CD4-positive, alpha-beta T cell (primary cell): ENCODE data around the gene LDAH. TPM values are rescaled to one million over a fixed set of nuclear protein-coding genes. Genes with fewer than 3 reads are reported as not detected.

Source experiments
- ATAC-seq: fragments of 200-7000 bp; cut with Tn5 transposase; one replicate; pipeline ENCODE4 v1.10.0; 2022; ENCODE audit warnings: mild to moderate bottlenecking; ENCODE audit not compliant: poor library complexity
- CTCF ChIA-PET: fragments of 350-600 bp; sonication (Branson Sonifier 250); formaldehyde crosslinking; loops from one replicate; lab custom pipeline; 2021; ENCODE audit warnings: antibody characterized with exemption, inconsistent platforms; lab: Charles Lee
- POLR2A ChIA-PET: fragments of 350-600 bp; sonication (Branson Sonifier 250); formaldehyde crosslinking; loops from one replicate; lab custom pipeline; 2021; ENCODE audit warnings: antibody characterized with exemption, inconsistent platforms; lab: Charles Lee
- DNase-seq, 14 experiments: peaks; one replicate each; pipeline ENCODE4 v3.0.0-alpha.2; 2013 to 2020; ENCODE audit warnings: mixed read lengths in 2 of 14
- H3K27ac ChIP-seq, 2 donors: one replicate each; pipeline versions ENCODE4 v1.5.1 to v1.7.0; 2013; ENCODE audit warnings: low read length in 2 of 2, low read depth in 1 of 2, mild to moderate bottlenecking in 1 of 2
- H3K27me3 ChIP-seq, 2 experiments: 1 replicate in 1 of 2; 2 replicates in 1 of 2; pipeline versions ENCODE4 v1.6.1 to v1.7.0; 2013; ENCODE audit warnings: low read length in 2 of 2, control low read depth in 1 of 2, mild to moderate bottlenecking in 1 of 2, moderate library complexity in 1 of 2; ENCODE audit not compliant: insufficient read depth in 2 of 2, control insufficient read depth in 1 of 2
- H3K36me3 ChIP-seq: one replicate; pipeline ENCODE4 v1.6.1; 2013; ENCODE audit warnings: low read length, control low read depth; ENCODE audit not compliant: insufficient read depth
- H3K4me1 ChIP-seq: one replicate; pipeline ENCODE4 v1.6.1; 2013; ENCODE audit warnings: low read length, control low read depth; ENCODE audit not compliant: insufficient read depth
- H3K4me3 ChIP-seq: one replicate; pipeline ENCODE4 v1.5.1; 2013; ENCODE audit warnings: mild to moderate bottlenecking, low read length, moderate library complexity
- H3K9me3 ChIP-seq, 2 experiments: 1 replicate in 1 of 2; 2 replicates in 1 of 2; pipeline versions ENCODE4 v1.6.1 to v1.7.0; 2013; ENCODE audit warnings: low read length in 2 of 2, mild to moderate bottlenecking in 2 of 2, control low read depth in 1 of 2, moderate library complexity in 1 of 2; ENCODE audit not compliant: control insufficient read depth in 1 of 2, insufficient read depth in 1 of 2
- H3K27ac Mint-ChIP-seq: one replicate; pipeline ENCODE4 v1.8.0; 2020; ENCODE audit warnings: mixed read lengths
- H3K27me3 Mint-ChIP-seq: one replicate; pipeline ENCODE4 v1.8.0; 2021; ENCODE audit warnings: mixed read lengths
- H3K36me3 Mint-ChIP-seq: one replicate; pipeline ENCODE4 v1.8.0; 2021; ENCODE audit warnings: low read depth, mixed read lengths
- H3K4me1 Mint-ChIP-seq: one replicate; pipeline ENCODE4 v1.8.0; 2021; ENCODE audit warnings: low read depth, mixed read lengths
- H3K4me3 Mint-ChIP-seq: one replicate; pipeline ENCODE4 v1.8.0; 2020; ENCODE audit warnings: mild to moderate bottlenecking, mixed read lengths
- H3K9me3 Mint-ChIP-seq: one replicate; pipeline ENCODE4 v1.8.0; 2020; ENCODE audit warnings: mixed read lengths
- CTCF ChIP-seq: fragments of 200-600 bp; IDR thresholded peaks from one replicate; pipeline ENCODE4 v1.8.0; 2022; ENCODE audit warnings: antibody characterized with exemption, mild to moderate bottlenecking
- intact Hi-C, 2 experiments: fragments of 100-400 bp; cut with DNase I in 1 of 2; cut with micrococcal nuclease in 1 of 2; formaldehyde crosslinking; loops; one replicate each; pipeline versions ENCODE4 v1.15.1 to v1.9.0; 2023 to 2025; cut with DNase I, micrococcal nuclease
- total RNA-seq, 174 experiments: library from RNA in 2 of 174; stranded (reverse) in 2 of 174; gene quantifications; one replicate each; pipeline ENCODE4 v1.2.3 and lab custom pipeline; 2021 to 2026

Gene LDAH
- total RNA-seq, 2 experiments from 2014 or later, result 6.5 to 7.2 TPM

DNA sequence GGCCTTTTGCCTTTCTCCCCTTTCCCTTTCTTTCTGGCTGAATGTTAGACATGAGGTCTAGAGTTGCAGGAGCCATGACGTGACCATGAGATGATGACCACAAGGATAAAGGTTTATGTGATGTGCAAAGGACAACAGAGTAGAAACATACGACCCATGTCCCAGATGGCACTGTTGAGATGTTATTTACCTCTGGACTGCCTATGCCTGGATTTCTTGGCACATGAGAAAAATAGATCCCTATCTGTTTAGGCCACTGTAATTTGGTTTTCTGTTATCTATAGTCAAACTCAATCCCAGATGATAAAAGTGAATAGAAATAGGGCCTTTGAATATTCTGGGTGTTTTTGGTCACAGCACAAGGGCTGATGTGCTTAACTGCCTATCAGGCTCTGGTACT lies 97.1 kb downstream of the LDAH start:
- H3K27ac ChIP-seq, result no peak overlapping the region
- CTCF ChIA-PET, result no interaction called here
- no peak overlapping the region for H3K27ac Mint-ChIP-seq

DNA sequence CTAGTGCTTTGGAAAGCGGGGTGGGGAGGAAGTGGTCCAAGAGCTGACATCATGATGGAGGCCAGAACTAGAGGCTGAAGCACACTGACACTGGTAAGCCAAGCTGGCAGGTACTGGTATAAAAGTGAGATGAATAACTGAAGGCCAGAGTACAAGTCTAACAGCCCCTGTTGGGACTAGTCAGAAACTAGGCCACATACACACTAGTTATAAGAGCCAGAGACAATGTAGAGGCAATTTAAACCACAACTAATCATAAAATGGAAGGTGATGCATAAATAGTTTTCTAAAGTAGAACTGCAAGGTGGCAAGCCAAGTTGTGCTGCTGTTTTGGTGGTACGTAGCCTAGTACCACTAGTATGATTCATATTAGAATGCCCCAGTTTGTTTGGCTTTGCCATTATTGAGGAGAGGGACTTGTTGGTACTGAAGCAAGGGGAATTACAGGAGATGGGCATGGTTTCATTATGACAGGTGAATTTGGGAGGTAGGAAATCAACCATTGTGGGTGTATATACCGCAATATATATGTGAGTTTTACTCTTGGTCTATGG lies 98.3 kb downstream of the LDAH start:
- H3K4me1 ChIP-seq, result no peaks in the 10 kb centered on the region
- H3K36me3 Mint-ChIP-seq, result peaks cover 80% of the 10 kb centered on the region
- no peak for DNase-seq
- no peak overlapping the region for H3K27ac Mint-ChIP-seq
- H3K27ac ChIP-seq, result no peak overlapping the region
- intact Hi-C loops, result loop anchor here in 1 of 2 experiments (5.0 kb wide), 1 partner anchor 238 kb away; no protein-coding TSS in a partner anchor
- H3K27me3 ChIP-seq, result no peaks in the 10 kb centered on the region
- no peak overlapping the region for H3K4me3 ChIP-seq
- no peaks in the 10 kb centered on the region for H3K27me3 Mint-ChIP-seq
- ATAC-seq, result no peak
- no peak overlapping the region for H3K4me3 Mint-ChIP-seq
- H3K9me3 Mint-ChIP-seq, result peaks cover 10% of the 10 kb centered on the region
- H3K36me3 ChIP-seq, result no peaks in the 10 kb centered on the region
- CTCF ChIA-PET, result no interaction called here
- H3K9me3 ChIP-seq, result no peaks in the 10 kb centered on the region
- POLR2A ChIA-PET, result interaction anchor here (0.9 kb wide), 1 partner anchor 20 kb away, joined by 3 read pairs; no protein-coding TSS in a partner anchor
- H3K4me1 Mint-ChIP-seq, result peaks cover 5% of the 10 kb centered on the region
- TF ChIP-seq CTCF, result no peak

More for the DNA sequence above, 97.1 kb downstream of the LDAH start:
- Mint-ChIP-seq H3K36me3 (peaks cover 73% of the 10 kb centered on the region), H3K4me1 (no peaks in the 10 kb centered on the region), H3K9me3 (peaks cover 7% of the 10 kb centered on the region), H3K4me3 (no peak overlapping the region), H3K27me3 (no peaks in the 10 kb centered on the region)
- TF ChIP-seq CTCF, result no peak
- H3K4me1 ChIP-seq, result no peaks in the 10 kb centered on the region
- DNase-seq, result no peak
- no peak for ATAC-seq
- H3K9me3 ChIP-seq, result no peaks in the 10 kb centered on the region
- POLR2A ChIA-PET, result no interaction called here
- H3K27me3 ChIP-seq, result no peaks in the 10 kb centered on the region
- intact Hi-C loops, result no loop called here
- H3K36me3 ChIP-seq, result no peaks in the 10 kb centered on the region
- H3K4me3 ChIP-seq, result no peak overlapping the region

DNA sequence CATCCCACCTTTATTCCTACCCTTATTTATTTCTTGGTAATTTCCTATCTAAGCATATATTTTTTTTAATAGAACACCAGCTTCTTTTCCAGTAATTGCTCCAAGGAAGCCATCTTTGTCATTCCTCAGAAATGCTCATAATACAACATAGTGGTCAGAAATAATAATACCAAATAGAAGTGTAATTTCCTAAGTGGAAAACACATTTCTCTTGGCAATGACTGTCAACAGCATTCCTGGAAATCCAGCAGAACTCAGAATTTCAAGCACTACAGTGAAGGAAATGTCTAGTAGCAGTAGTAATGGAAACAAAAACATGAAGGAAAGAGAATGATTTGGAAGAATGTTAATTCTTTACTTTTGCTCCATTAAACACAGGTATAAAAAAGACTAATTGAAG lies 99.4 kb downstream of the LDAH start:
- no peak overlapping the region for H3K27ac Mint-ChIP-seq
- no peak overlapping the region for H3K27ac ChIP-seq
- H3K27me3 ChIP-seq, result no peaks in the 10 kb centered on the region
- intact Hi-C loops, result loop anchor here in 1 of 2 experiments (5.0 kb wide), 1 partner anchor 239 kb away; no protein-coding TSS in a partner anchor
- H3K4me1 Mint-ChIP-seq, result peaks cover 7% of the 10 kb centered on the region
- ChIA-PET CTCF (no interaction called here), POLR2A (no interaction called here)
- H3K36me3 ChIP-seq, result no peaks in the 10 kb centered on the region
- H3K9me3 Mint-ChIP-seq, result peaks cover 14% of the 10 kb centered on the region
- H3K27me3 Mint-ChIP-seq, result no peaks in the 10 kb centered on the region
- no peak overlapping the region for H3K4me3 ChIP-seq
- no peaks in the 10 kb centered on the region for H3K4me1 ChIP-seq
- ATAC-seq, result no peak
- H3K4me3 Mint-ChIP-seq, result no peak overlapping the region
- no peak for TF ChIP-seq CTCF
- DNase-seq, result no peak
- H3K9me3 ChIP-seq, result peaks cover 0 to 3% of the 10 kb centered on the region in 2 experiments
- peaks cover 84% of the 10 kb centered on the region for H3K36me3 Mint-ChIP-seq
